ENCODE measurements around the gene GNAO1. TPM values are rescaled to one million over a fixed set of nuclear protein-coding genes. Genes with fewer than 3 reads are reported as not detected.
A peak's percentile ranks its signal among the peaks of the same experiment; 100 is the strongest.

GNAO1 gene
- total and polyA plus RNA-seq, 5 experiments from 2014 or later: 0.62 to 0.85 (median 0.65) TPM; not detected in 2

- Mint-ChIP-seq H3K4me1 (peaks cover 5 to 33% (median 17%) of the 10 kb centered on the region in 4 donors), H3K36me3 (no peaks in the 10 kb centered on the region), H3K4me3 (no peak overlapping the region), H3K27ac (peak overlapping the region in 3 of 10 donors; percentile 37 to 61 (median 59)), H3K27me3 (peaks cover 5 to 25% (median 16%) of the 10 kb centered on the region in 5 donors), H3K9me3 (no peaks in the 10 kb centered on the region)
- DNase-seq (no peak), ATAC-seq (no peak)
- POLR2A ChIA-PET: no interaction called here
Observed at GRCh38 chr16:56199164-56199563, 7.9 kb downstream of the GNAO1 start.

- no peak overlapping the region for H3K27ac Mint-ChIP-seq
- H3K4me1 Mint-ChIP-seq: peaks cover 0 to 25% (median 14%) of the 10 kb centered on the region in 4 donors
- no peaks in the 10 kb centered on the region for H3K9me3 Mint-ChIP-seq
- ATAC-seq: no peak
- POLR2A ChIA-PET: no interaction called here
- no peaks in the 10 kb centered on the region for H3K36me3 Mint-ChIP-seq
- DNase-seq: no peak
- H3K27me3 Mint-ChIP-seq: peaks cover 6 to 23% (median 12%) of the 10 kb centered on the region in 5 donors
- H3K4me3 Mint-ChIP-seq: no peak overlapping the region
Observed at GRCh38 chr16:56201030-56201429, 9.7 kb downstream of the GNAO1 start.

- no peaks in the 10 kb centered on the region for H3K36me3 Mint-ChIP-seq
- peak in 4 of 10 donors; percentile 6 to 59 (median 32) for DNase-seq
- ATAC-seq: peak; percentile 54 to 72
- H3K4me3 Mint-ChIP-seq: no peak overlapping the region
- H3K4me1 Mint-ChIP-seq: peaks cover 0 to 25% (median 14%) of the 10 kb centered on the region in 4 donors
- no peaks in the 10 kb centered on the region for H3K9me3 Mint-ChIP-seq
- no peak overlapping the region for H3K27ac Mint-ChIP-seq
- POLR2A ChIA-PET: interaction anchor here (1.0 kb wide), 1 partner anchor 9 kb away, joined by 3 read pairs; no protein-coding TSS in a partner anchor
- peaks cover 6 to 17% (median 11%) of the 10 kb centered on the region in 5 donors for H3K27me3 Mint-ChIP-seq
Observed at GRCh38 chr16:56202036-56202435, 10.7 kb downstream of the GNAO1 start.

GRCh38 chr16:56203052-56203451 is 11.8 kb downstream of the GNAO1 start:
- Mint-ChIP-seq H3K36me3 (no peaks in the 10 kb centered on the region), H3K9me3 (no peaks in the 10 kb centered on the region)
- POLR2A ChIA-PET: interaction anchor here (1.0 kb wide), 1 partner anchor 10 kb away, joined by 3 read pairs; no protein-coding TSS in a partner anchor

GRCh38 chr16:56204816-56205215 is 13.5 kb downstream of the GNAO1 start:
- no peak for ATAC-seq
- DNase-seq: no peak
- POLR2A ChIA-PET: interaction anchor here (0.7 kb wide), 1 partner anchor 11 kb away, joined by 4 read pairs; no protein-coding TSS in a partner anchor
- H3K27ac Mint-ChIP-seq: no peak overlapping the region
- H3K9me3 Mint-ChIP-seq: no peaks in the 10 kb centered on the region
- H3K4me1 Mint-ChIP-seq: peaks cover 0 to 3% (median 1%) of the 10 kb centered on the region in 4 donors
- peaks cover 0 to 17% (median 8%) of the 10 kb centered on the region in 5 donors for H3K27me3 Mint-ChIP-seq
- H3K4me3 Mint-ChIP-seq: no peak overlapping the region
- no peaks in the 10 kb centered on the region for H3K36me3 Mint-ChIP-seq

More at GRCh38 chr16:56203052-56203451, 11.8 kb downstream of the GNAO1 start:
- Mint-ChIP-seq H3K27me3 (peaks cover 0 to 11% (median 8%) of the 10 kb centered on the region in 5 donors), H3K4me1 (peaks cover 0 to 20% (median 13%) of the 10 kb centered on the region in 4 donors), H3K27ac (no peak overlapping the region), H3K4me3 (no peak overlapping the region)
- DNase-seq: peak in 1 of 10 donors; percentile 32
- peak; percentile 55 to 66 for ATAC-seq

GRCh38 chr16:56206951-56207350 is 15.7 kb downstream of the GNAO1 start:
- ATAC-seq: no peak
- Mint-ChIP-seq H3K4me3 (no peak overlapping the region), H3K27ac (no peak overlapping the region), H3K27me3 (peaks cover 6 to 38% (median 14%) of the 10 kb centered on the region in 5 donors), H3K9me3 (no peaks in the 10 kb centered on the region), H3K36me3 (no peaks in the 10 kb centered on the region), H3K4me1 (no peaks in the 10 kb centered on the region)
- POLR2A ChIA-PET: no interaction called here
- no peak for DNase-seq

GRCh38 chr16:56207421-56207820 is 16.1 kb downstream of the GNAO1 start:
- Mint-ChIP-seq H3K4me1 (no peaks in the 10 kb centered on the region), H3K27me3 (peaks cover 9 to 43% (median 17%) of the 10 kb centered on the region in 5 donors), H3K27ac (no peak overlapping the region), H3K4me3 (no peak overlapping the region), H3K9me3 (no peaks in the 10 kb centered on the region), H3K36me3 (no peaks in the 10 kb centered on the region)
- DNase-seq (no peak), ATAC-seq (no peak)
- POLR2A ChIA-PET: no interaction called here

GRCh38 chr16:56211435-56211981 is 20.2 kb downstream of the GNAO1 start:
- no peak overlapping the region for H3K27ac Mint-ChIP-seq
- H3K36me3 Mint-ChIP-seq: no peaks in the 10 kb centered on the region
- ATAC-seq: no peak
- peaks cover 18 to 62% (median 36%) of the 10 kb centered on the region in 5 donors for H3K27me3 Mint-ChIP-seq
- H3K4me3 Mint-ChIP-seq: no peak overlapping the region
- POLR2A ChIA-PET: no interaction called here
- no peak for DNase-seq
- H3K9me3 Mint-ChIP-seq: no peaks in the 10 kb centered on the region
- H3K4me1 Mint-ChIP-seq: no peaks in the 10 kb centered on the region

GRCh38 chr16:56212144-56212543 is 20.9 kb downstream of the GNAO1 start:
- ATAC-seq: no peak
- Mint-ChIP-seq H3K27me3 (peaks cover 18 to 62% (median 36%) of the 10 kb centered on the region in 5 donors), H3K4me3 (no peak overlapping the region), H3K4me1 (no peaks in the 10 kb centered on the region), H3K9me3 (no peaks in the 10 kb centered on the region), H3K36me3 (no peaks in the 10 kb centered on the region), H3K27ac (no peak overlapping the region)
- no peak for DNase-seq
- POLR2A ChIA-PET: no interaction called here

GRCh38 chr16:56221995-56222394 is 30.7 kb downstream of the GNAO1 start:
- H3K9me3 Mint-ChIP-seq: no peaks in the 10 kb centered on the region
- H3K27me3 Mint-ChIP-seq: peaks cover 2 to 32% (median 4%) of the 10 kb centered on the region in 5 donors
- H3K4me1 Mint-ChIP-seq: peaks cover 7 to 23% (median 17%) of the 10 kb centered on the region in 4 donors
- ATAC-seq (no peak), DNase-seq (no peak)
- H3K36me3 Mint-ChIP-seq: no peaks in the 10 kb centered on the region
- H3K27ac Mint-ChIP-seq: no peak overlapping the region
- POLR2A ChIA-PET: no interaction called here
- no peak overlapping the region for H3K4me3 Mint-ChIP-seq

GRCh38 chr16:56222474-56222997 is 31.2 kb downstream of the GNAO1 start:
- no peak overlapping the region for H3K27ac Mint-ChIP-seq
- H3K4me1 Mint-ChIP-seq: peaks cover 10 to 28% (median 21%) of the 10 kb centered on the region in 4 donors
- POLR2A ChIA-PET: no interaction called here
- no peaks in the 10 kb centered on the region for H3K9me3 Mint-ChIP-seq
- H3K4me3 Mint-ChIP-seq: no peak overlapping the region
- DNase-seq (no peak), ATAC-seq (no peak)
- H3K36me3 Mint-ChIP-seq: no peaks in the 10 kb centered on the region
- H3K27me3 Mint-ChIP-seq: peaks cover 2 to 32% (median 4%) of the 10 kb centered on the region in 5 donors

- POLR2A ChIA-PET: no interaction called here
- H3K9me3 Mint-ChIP-seq: no peaks in the 10 kb centered on the region
- H3K27ac Mint-ChIP-seq: peak overlapping the region in 1 of 10 donors; percentile 13
- no peak overlapping the region for H3K4me3 Mint-ChIP-seq
- peaks cover 2 to 28% (median 4%) of the 10 kb centered on the region in 5 donors for H3K27me3 Mint-ChIP-seq
- H3K4me1 Mint-ChIP-seq: peaks cover 10 to 32% (median 23%) of the 10 kb centered on the region in 4 donors
- ATAC-seq: no peak
- H3K36me3 Mint-ChIP-seq: no peaks in the 10 kb centered on the region
- DNase-seq: no peak
Observed at GRCh38 chr16:56225017-56225742, 33.9 kb downstream of the GNAO1 start.

- ATAC-seq (no peak), DNase-seq (no peak)
- Mint-ChIP-seq H3K9me3 (no peaks in the 10 kb centered on the region), H3K27ac (peak overlapping the region in 4 of 10 donors; percentile 1 to 83 (median 13)), H3K4me1 (peaks cover 10 to 32% (median 23%) of the 10 kb centered on the region in 4 donors), H3K4me3 (no peak overlapping the region), H3K27me3 (peaks cover 0 to 28% (median 4%) of the 10 kb centered on the region in 5 donors), H3K36me3 (no peaks in the 10 kb centered on the region)
- POLR2A ChIA-PET: no interaction called here
Observed at GRCh38 chr16:56226187-56226586, 34.9 kb downstream of the GNAO1 start.

Data from naive thymus-derived CD8-positive, alpha-beta T cell (primary cell).